ENCODE measurements around the gene IGSF8. TPM values are rescaled to one million over a fixed set of nuclear protein-coding genes. Genes with fewer than 3 reads are reported as not detected.

The IGSF8 gene
- total and polyA plus RNA-seq, 2 donors (not counting 1 experiment from before 2014, with no cell fraction given), result 6.5 to 24.4 TPM

- Histone ChIP-seq H3K4me1 (ENCODE audit: control insufficient read depth, extremely low read depth, insufficient read depth, low read length) (no peaks in the 10 kb centered on the region), H3K36me3 (ENCODE audit: control insufficient read depth, insufficient read depth, low read length) (no peaks in the 10 kb centered on the region), H2AFZ (ENCODE audit: low read length) (no peak overlapping the region), H3K4me3 (replicated peaks in 1 of 4; ENCODE audit: control extremely low read depth in 1 of 4, insufficient read depth in 1 of 4, low read depth in 3 of 4, low read length in 4 of 4) (no peak overlapping the region), H3K27ac (ENCODE audit: insufficient read depth, low read length) (no peak overlapping the region), H4K20me1 (ENCODE audit: control insufficient read depth, extremely low read depth, insufficient read depth, low read length) (no peaks in the 10 kb centered on the region), H3K9me3 (ENCODE audit: control insufficient read depth, insufficient read depth, low read depth, low read length) (no peaks in the 10 kb centered on the region), H3K27me3 (ENCODE audit: control insufficient read depth, insufficient read depth, low read length) (peaks cover 3% of the 10 kb centered on the region), H3K4me2 (ENCODE audit: extremely low read depth, insufficient read depth, low read length) (no peak overlapping the region), H3K79me2 (ENCODE audit: control insufficient read depth, insufficient read depth, low read length) (no peaks in the 10 kb centered on the region), H3K9ac (ENCODE audit: insufficient read depth, low read length) (no peak overlapping the region)
- TF ChIP-seq CTCF (conservative IDR thresholded peaks at IDR 0.05 in 1 of 2, IDR thresholded peaks at IDR 0.05 in 1 of 2; ENCODE audit: low read depth in 1 of 2, low read length in 2 of 2), result no peak
- no peak for TF ChIP-seq EZH2 (IDR thresholded peaks at IDR 0.05; ENCODE audit: low read length, missing control alignments)
- no peak for DNase-seq (ENCODE audit: low read depth in 2 of 2)
These were observed 41.4 kb upstream of the IGSF8 start for GRCh38 chr1:160139840-160140239.

- H3K4me3 ChIP-seq (replicated peaks in 1 of 4; ENCODE audit: control extremely low read depth in 1 of 4, insufficient read depth in 1 of 4, low read depth in 3 of 4, low read length in 4 of 4), result no peak overlapping the region
These were observed 38.9 kb upstream of the IGSF8 start for GRCh38 chr1:160137216-160137862.

GRCh38 chr1:160136926-160137200 is 38.4 kb upstream of the IGSF8 start:
- no peak for TF ChIP-seq CTCF (conservative IDR thresholded peaks at IDR 0.05 in 1 of 2, IDR thresholded peaks at IDR 0.05 in 1 of 2; ENCODE audit: low read depth in 1 of 2, low read length in 2 of 2)
- no peak for TF ChIP-seq EZH2 (IDR thresholded peaks at IDR 0.05; ENCODE audit: low read length, missing control alignments)
- H3K27me3 ChIP-seq (ENCODE audit: control insufficient read depth, insufficient read depth, low read length), result peaks cover 11% of the 10 kb centered on the region

More at GRCh38 chr1:160137216-160137862, 38.9 kb upstream of the IGSF8 start:
- H3K27ac ChIP-seq (ENCODE audit: insufficient read depth, low read length), result no peak overlapping the region
- TF ChIP-seq EZH2 (IDR thresholded peaks at IDR 0.05; ENCODE audit: low read length, missing control alignments), result no peak
- no peak for TF ChIP-seq CTCF (conservative IDR thresholded peaks at IDR 0.05 in 1 of 2, IDR thresholded peaks at IDR 0.05 in 1 of 2; ENCODE audit: low read depth in 1 of 2, low read length in 2 of 2)
- H3K4me2 ChIP-seq (ENCODE audit: extremely low read depth, insufficient read depth, low read length), result no peak overlapping the region
- peaks cover 9% of the 10 kb centered on the region for H3K27me3 ChIP-seq (ENCODE audit: control insufficient read depth, insufficient read depth, low read length)
- H3K4me1 ChIP-seq (ENCODE audit: control insufficient read depth, extremely low read depth, insufficient read depth, low read length), result no peaks in the 10 kb centered on the region
- no peak for DNase-seq (ENCODE audit: low read depth in 2 of 2)
- no peak overlapping the region for H3K9ac ChIP-seq (ENCODE audit: insufficient read depth, low read length)
- no peaks in the 10 kb centered on the region for H3K9me3 ChIP-seq (ENCODE audit: control insufficient read depth, insufficient read depth, low read depth, low read length)
- no peaks in the 10 kb centered on the region for H3K79me2 ChIP-seq (ENCODE audit: control insufficient read depth, insufficient read depth, low read length)
- no peak overlapping the region for H2AFZ ChIP-seq (ENCODE audit: low read length)
- H3K36me3 ChIP-seq (ENCODE audit: control insufficient read depth, insufficient read depth, low read length), result no peaks in the 10 kb centered on the region
- no peaks in the 10 kb centered on the region for H4K20me1 ChIP-seq (ENCODE audit: control insufficient read depth, extremely low read depth, insufficient read depth, low read length)

More at GRCh38 chr1:160136926-160137200, 38.4 kb upstream of the IGSF8 start:
- Histone ChIP-seq H3K4me2 (ENCODE audit: extremely low read depth, insufficient read depth, low read length) (no peak overlapping the region), H3K9me3 (ENCODE audit: control insufficient read depth, insufficient read depth, low read depth, low read length) (no peaks in the 10 kb centered on the region), H3K79me2 (ENCODE audit: control insufficient read depth, insufficient read depth, low read length) (no peaks in the 10 kb centered on the region), H3K36me3 (ENCODE audit: control insufficient read depth, insufficient read depth, low read length) (no peaks in the 10 kb centered on the region), H2AFZ (ENCODE audit: low read length) (no peak overlapping the region), H3K4me3 (replicated peaks in 1 of 4; ENCODE audit: control extremely low read depth in 1 of 4, insufficient read depth in 1 of 4, low read depth in 3 of 4, low read length in 4 of 4) (no peak overlapping the region), H3K4me1 (ENCODE audit: control insufficient read depth, extremely low read depth, insufficient read depth, low read length) (no peaks in the 10 kb centered on the region), H3K9ac (ENCODE audit: insufficient read depth, low read length) (no peak overlapping the region), H4K20me1 (ENCODE audit: control insufficient read depth, extremely low read depth, insufficient read depth, low read length) (no peaks in the 10 kb centered on the region), H3K27ac (ENCODE audit: insufficient read depth, low read length) (no peak overlapping the region)
- DNase-seq (ENCODE audit: low read depth in 2 of 2), result no peak

Measured in fibroblast of lung (primary cell).